ENCODE data around the gene MYCL.

The MYCL gene, protein sequence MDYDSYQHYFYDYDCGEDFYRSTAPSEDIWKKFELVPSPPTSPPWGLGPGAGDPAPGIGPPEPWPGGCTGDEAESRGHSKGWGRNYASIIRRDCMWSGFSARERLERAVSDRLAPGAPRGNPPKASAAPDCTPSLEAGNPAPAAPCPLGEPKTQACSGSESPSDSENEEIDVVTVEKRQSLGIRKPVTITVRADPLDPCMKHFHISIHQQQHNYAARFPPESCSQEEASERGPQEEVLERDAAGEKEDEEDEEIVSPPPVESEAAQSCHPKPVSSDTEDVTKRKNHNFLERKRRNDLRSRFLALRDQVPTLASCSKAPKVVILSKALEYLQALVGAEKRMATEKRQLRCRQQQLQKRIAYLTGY

DNA sequence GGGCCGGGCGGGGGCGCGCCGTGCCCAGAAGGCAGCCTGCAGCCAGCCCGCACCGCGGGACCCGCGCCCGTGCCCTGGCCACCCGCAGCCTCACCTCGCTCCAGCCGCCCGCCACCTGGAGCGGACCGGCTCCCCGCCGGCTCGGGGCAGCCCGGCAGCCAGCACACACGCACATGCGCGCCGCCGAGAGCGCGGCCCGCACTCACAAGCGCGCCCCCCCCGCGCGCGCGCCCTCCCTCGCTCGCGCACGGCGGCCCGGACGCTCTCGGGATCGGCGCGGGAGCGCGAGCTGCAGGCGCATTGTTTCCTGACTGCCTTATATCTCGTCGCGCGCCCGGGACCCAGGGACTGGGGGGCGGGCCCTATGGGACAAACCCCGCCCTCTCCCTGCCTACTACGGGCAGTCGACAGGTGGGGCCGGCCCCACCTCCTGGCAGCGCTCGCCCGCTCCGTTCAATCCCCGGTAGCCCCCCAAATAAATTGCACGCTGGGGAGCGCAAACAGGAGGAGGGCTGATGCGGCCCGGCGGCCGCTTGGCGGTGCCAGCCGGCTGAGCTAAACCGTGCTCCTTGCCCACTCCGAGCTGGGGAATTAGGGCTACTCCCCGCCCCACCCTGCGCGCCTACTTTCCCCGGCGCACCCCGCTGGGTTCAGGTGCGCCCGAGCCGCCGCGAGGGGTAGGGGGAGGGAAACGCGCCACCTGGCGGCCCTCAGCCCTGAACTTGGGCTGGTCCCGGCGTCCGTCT, at the start of gene MYCL:
Gene MYCL, minus strand, starts transcription at position 204 of the 746 bp plus-strand sequence. CDS start 483 bp downstream, outside the sequence.
- DNase-seq = peak; percentile 61

- no peak for DNase-seq
These were observed 48.2 kb upstream of the MYCL start for GRCh38 chr1:39949891-39950290.

DNA sequence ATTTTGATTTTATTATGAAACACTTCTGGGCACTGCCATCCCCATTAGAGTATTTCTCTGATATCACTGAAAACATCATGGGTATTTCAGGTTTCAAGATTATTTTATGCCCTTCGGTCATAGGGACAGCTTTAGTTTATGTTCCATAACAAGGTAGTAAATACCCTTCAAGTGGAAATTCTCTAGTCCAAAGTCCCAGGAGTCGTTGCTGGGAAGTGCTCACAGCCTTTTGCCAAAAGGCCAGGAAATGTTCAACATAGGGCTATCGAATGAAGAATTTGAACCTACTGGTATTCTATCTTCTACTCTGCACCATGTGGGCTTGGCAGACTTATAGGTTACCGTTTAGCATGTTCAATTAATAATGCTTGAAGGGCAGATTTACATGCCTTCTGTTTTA, 45.5 kb upstream of the MYCL start:
- DNase-seq = no peak

GRCh38 chr1:39946216-39946615, 44.5 kb upstream of the MYCL start:
- DNase-seq = no peak

DNA sequence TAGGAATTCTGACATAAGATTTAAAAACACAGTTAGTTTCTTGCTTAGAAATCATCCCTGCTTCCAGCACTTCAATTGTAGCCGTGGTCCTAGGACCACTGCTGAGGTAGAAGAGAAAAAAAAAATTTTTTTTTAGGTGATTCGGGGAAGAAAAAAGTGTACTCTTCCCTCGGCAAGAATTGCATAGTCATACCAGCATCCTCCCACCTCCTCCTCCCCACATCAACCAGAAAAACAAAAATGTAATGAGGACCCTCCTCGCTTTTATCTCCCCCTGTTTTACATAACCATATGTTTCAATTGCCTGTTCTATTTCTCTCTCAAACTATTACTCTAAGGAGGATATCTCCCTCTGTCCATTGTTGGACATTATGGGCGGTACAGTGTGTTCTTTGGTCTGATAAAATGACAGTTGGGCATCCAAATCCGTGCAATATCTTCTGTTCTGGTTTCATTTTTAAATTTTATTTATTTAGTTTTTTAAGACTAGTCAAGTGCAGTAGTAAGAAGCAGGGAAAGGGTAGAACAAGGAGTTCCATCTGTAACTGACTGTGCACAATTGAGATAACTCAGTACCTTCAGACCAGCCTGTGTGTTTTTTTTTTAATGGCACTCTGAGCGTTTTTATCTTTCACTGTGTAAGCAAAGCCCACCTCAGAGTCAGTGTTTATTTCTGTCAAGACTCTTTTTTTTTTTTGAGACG, 42.8 kb upstream of the MYCL start:
- no peak for DNase-seq

DNA sequence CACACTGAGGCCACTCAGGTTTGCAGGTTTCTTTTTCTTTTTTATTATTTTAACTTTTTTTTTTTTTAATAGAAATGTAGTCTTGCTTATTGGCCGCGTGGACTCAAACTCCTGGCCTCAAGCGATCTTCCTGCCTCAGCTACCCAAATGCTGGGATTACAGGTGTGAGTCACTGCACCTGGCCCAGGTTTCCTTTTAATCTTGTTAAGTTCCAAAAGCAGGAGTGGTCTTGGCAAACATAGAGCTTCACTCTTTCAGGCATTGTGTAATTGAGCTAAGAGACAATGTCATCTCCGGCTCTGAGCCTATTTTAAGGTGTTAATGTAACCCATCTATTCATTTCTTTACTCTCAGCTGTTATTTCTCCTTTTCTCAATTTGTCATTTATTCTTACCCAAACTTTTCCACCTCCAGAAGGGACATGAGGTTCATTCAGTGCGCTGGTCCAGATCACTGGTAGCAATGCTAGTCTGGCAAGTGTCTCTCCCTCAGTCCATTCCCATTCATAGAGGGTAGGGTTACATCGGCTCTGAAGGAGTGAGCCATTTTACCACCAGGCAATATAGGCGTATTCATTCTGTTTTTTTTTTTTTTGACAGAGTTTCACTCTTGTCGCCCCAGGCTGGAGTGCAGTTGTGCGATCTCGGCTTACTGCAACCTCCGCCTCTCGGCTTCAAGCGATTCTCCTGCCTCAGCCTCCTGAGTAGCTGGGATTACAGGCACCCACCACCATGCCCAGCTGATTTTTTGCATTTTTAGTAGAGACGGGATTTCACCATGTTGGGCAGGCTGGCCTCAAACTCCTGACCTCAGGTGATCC, 42.0 kb upstream of the MYCL start:
- DNase-seq = no peak

GRCh38 chr1:39940980-39941871, 39.5 kb upstream of the MYCL start:
- no peak for DNase-seq

- DNase-seq = no peak
These were observed 38.5 kb upstream of the MYCL start for GRCh38 chr1:39940253-39940652.

DNA sequence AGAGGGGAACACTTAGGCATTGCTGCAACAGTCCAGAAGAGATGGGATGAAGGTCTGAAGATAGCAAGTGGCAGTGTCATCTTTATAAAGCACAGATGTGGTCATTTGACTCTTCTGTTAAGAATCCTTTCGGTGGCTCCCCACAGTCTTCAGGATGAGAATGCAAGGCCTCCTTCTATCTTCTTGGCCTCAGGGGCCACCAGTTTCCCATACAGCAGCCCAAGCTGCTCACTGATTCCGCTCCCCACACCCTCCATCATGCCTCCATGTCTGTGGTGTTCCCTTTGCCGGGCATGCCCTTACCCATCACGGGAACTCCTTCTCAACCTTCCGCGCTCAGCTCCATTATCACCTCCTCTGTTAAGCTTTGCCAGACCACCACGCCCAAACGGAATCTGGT, 37.1 kb upstream of the MYCL start:
- no peak for DNase-seq

DNA sequence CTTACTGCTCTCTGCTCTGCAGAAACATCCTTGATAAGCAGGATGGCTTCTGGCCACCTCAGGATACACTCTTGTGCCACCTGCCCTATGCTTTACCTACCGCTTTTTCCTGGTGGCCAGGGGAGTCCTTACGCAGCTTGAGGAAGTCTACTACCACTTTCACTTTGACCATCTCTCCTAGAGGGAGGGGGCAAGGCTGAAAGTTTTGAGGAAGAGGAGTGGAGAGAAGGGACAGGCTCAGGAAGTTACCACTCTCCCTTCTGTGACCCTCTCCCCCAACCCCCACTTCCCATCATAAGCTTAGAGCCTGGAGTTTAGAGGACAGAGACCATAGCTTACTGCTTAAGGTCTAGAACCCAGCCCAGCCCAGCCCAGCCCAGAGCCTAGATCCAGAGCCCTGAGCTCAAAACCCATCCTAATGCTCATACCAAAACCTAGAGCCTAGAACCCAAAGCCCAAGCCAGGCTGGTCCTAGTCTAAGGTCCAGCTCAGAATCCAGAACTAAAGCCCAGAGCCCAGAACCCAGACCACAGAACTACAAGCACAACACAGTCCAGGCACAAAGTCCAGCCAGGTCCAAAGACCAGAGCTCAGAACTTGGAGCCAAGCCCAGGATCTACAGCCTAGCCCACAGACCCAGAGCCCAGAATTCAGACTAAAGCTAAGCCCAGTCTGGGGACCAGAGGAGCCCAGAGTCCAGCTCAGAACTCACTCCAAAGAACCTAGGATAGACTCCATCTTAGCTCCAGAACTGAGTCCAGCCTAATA, 35.2 kb upstream of the MYCL start:
- DNase-seq = no peak

GRCh38 chr1:39933956-39934941, 32.5 kb upstream of the MYCL start:
- DNase-seq = no peak

DNA sequence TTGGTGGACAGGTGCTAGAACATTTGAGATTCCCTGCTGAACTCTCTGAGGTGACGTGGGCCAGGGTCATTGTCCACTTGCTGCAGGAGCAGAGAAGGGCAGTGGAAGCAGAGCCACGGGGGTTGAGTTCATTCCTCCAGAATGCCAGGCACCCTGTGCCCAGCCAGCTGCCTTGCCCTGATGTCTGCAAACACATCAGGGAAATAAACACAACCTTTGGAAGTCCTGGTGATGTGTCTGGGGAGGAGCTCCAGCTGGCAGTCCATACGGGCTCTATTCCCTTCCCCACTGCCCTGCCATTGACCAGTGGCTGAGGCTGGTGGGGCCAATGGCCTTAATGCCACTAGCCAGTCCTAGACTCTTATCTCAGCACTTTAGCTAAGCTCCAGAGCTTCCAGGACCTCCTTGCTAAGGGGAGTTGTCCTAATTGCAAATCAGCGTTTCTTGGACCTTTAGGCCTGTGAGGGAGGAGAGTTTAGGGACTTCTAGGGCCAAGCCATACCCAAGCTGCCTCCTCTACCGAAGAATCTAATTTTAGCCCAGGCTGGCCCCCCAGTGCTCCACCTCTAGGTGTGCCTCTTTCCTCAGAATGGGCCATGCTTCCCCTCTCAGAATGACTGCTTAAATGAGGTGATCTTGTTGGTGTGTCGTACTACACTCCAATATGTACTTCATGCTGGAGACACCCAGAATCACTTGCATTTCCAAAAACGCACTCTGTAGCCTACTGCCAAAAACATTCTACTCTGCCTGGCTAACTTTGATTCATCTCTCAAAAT, 27.3 kb upstream of the MYCL start:
- no peak for DNase-seq

- DNase-seq = no peak
These were observed 25.8 kb upstream of the MYCL start for GRCh38 chr1:39927538-39927937.

DNA sequence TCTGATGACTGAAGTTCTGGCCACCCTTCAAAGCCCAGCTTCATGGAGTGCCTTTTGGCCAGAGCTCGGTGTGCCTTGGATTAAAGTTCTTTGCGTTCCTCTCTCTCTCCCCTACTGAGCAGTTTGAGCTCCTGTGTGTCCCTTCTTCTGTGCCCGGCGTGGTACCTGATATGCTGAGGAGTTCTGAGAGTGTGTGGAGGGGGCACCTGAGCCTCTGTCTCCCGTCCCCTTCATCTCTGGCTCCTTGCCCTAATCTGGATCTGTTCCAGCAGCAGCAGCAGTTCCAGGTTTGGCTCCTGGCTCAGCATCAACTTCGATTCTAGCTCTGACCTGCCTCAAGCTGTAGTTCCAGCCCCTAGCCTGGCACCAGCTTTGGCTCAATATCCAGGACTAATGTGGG, 25.1 kb upstream of the MYCL start:
- DNase-seq = no peak

GRCh38 chr1:39926343-39926793, 24.7 kb upstream of the MYCL start:
- DNase-seq = no peak

DNA sequence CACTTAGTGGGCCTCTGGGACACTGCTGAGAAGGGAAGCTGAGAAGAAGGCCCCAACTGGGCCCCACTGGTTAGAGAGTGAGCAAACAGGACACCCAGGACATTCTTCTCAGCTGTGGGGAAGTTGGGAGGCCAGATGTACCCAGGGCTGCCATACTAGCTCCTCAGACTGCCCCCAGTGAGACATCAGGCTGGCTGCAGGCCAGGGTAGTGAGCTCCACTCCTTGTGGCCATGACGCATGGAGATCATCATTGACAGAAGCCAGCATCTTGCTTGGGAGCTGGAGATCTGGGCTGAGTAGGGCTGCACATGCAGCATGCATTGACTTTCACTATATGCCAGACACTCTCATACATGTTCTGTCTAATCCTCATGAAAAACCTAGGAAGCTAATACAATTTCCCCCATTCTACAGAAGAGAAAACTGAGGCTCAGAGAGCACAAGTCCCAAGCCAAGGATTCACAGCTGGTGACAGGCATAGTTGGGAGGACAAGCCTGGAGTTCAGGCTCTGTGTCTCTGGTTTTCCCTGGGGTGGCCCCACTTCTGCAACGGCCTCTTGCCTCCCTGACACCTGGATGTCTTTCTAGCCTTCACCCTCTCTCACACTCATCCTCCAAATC, 24.1 kb upstream of the MYCL start:
- DNase-seq = no peak

GRCh38 chr1:39922251-39922688, 20.6 kb upstream of the MYCL start:
- DNase-seq = no peak

DNA sequence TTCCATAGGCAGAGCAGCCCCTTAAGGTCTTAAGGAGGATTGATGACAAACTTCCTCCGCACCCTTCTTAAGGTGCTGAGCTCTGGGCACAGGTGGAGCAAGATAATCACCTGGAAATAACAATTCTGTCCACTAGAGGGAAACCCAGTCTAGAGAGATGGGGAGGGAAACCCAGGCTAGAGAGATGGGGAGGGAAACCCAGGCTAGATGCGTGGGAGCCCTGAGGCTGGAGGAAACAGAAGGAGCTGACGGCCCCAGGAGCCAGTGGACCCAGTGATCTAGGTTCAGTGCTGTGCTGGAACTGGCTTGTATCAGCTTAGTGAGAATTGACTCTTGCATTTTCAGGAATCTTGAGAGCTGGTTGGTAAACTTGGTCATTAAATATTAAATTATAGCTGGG, 17.8 kb upstream of the MYCL start:
- DNase-seq = peak; percentile 21

Data from activated gamma-delta T cell treated with Interleukin-2 at 50 U/mL for 16 hours (primary cell).